Ovary (tissue), 9 donors: ENCODE results near the gene FAM50A. TPM values are rescaled to one million over a fixed set of nuclear protein-coding genes. Genes with fewer than 3 reads are reported as not detected.

ENCODE experiments used
- DNase-seq, 5 donors: peaks; one replicate each; pipeline ENCODE4 v3.0.0-alpha.2; 2019 to 2020
- H3K27ac ChIP-seq, 2 donors: fragments of 200-600 bp; one replicate each; pipeline versions ENCODE4 v1.5.1 to v1.8.0; 2019 to 2022
- H3K27me3 ChIP-seq: fragments of 200-600 bp; one replicate; pipeline ENCODE4 v1.8.0; 2022
- H3K36me3 ChIP-seq: fragments of 200-600 bp; sonication (generic); one replicate; pipeline ENCODE4 v1.5.1; 2019
- H3K4me1 ChIP-seq: one replicate; pipeline ENCODE4 v1.8.1; 2013; ENCODE audit warnings: mild to moderate bottlenecking, moderate library complexity; ENCODE audit not compliant: insufficient read depth
- H3K4me3 ChIP-seq: fragments of 200-600 bp; sonication (generic); one replicate; pipeline ENCODE4 v1.5.1; 2017
- H3K9me3 ChIP-seq, 2 donors: fragments of 200-600 bp in 1 of 2; sonication (generic) in 1 of 2; one replicate each; pipeline versions ENCODE4 v1.5.1 to v1.8.1; 2013 to 2019; ENCODE audit warnings: mild to moderate bottlenecking in 1 of 2, moderate library complexity in 1 of 2
- CTCF ChIP-seq, 3 donors: fragments of 450-650 bp in 2 of 3; fragments of 200-600 bp in 1 of 3; IDR thresholded peaks; one replicate each; pipeline versions ENCODE4 v1.5.1 to v1.8.0; 2016 to 2022; ENCODE audit warnings: antibody characterized with exemption in 3 of 3, mild to moderate bottlenecking in 1 of 3
- EP300 ChIP-seq: sonication (generic); formaldehyde crosslinking; IDR thresholded peaks from one replicate; pipeline ENCODE4 v1.6.1; 2017; ENCODE audit warnings: antibody characterized with exemption
- POLR2A ChIP-seq: fragments of 450-650 bp; IDR thresholded peaks from one replicate; pipeline ENCODE4 v1.6.1; 2017; ENCODE audit warnings: antibody characterized with exemption, mild to moderate bottlenecking, moderate library complexity
- WGBS, 3 donors: extraction: QIAGEN DNeasy Blood & Tissue Kit in 1 of 3; methylation state at CpG; one replicate each; pipeline versions ENCODE4 v1.1.5 to v1.1.7; 2013 to 2017; 5-methylcytosine and 5-hydroxymethylcytosine counted together
- intact Hi-C, 4 donors: fragments of 100-400 bp; cut with DNase I; formaldehyde crosslinking; loops; one replicate each; pipeline versions ENCODE4 v1.11.0 to v1.15.1; 2022 to 2023
- polyA plus RNA-seq, 2 donors: library from polyadenylated mRNA; stranded (reverse); fragments of 200-250 nt in 1 of 2; fragments of 350-450 nt in 1 of 2; fragmentation: Illumina TruSeq in 1 of 2; extraction: RNeasy Lipid Tissue Mini Kit (QIAGEN cat#74804) in 1 of 2; gene quantifications; one replicate each; pipeline ENCODE4 v1.2.3, GENCODE V29; 2013 to 2014
- total RNA-seq, 7 donors: library from RNA; depleted of rRNA in 2 of 7; stranded (reverse); fragments of >200 nt in 2 of 7; fragmentation: NEBNext Ultra II Directional in 3 of 7; extraction: Animal tissue kit (Norgen Biotek cat#: 25700) in 3 of 7; gene quantifications; one replicate each; pipeline versions ENCODE4 v1.1.0 to v1.2.4, GENCODE V29; 2016 to 2023
- donor health status: DM: no; HTN: no; CAD: no; lungs with moderate emphysema.
- donor health status: DM: no; HTN: no; CAD: no.
- donor health status: Bipolar disorder and iron deficiency.
- donor health status: DM: yes; HTN: yes; CAD: no.
- donor health status: DM: no; HTN: no; CAD: no.
- donor health status: DM: yes; HTN: yes; CAD: no.

Gene FAM50A
- total and polyA plus RNA-seq, 9 donors, result 21.3 to 48.9 (median 37.6) TPM

GRCh38 chrX:154401918-154402621 is 41.9 kb upstream of the FAM50A start:
- Histone ChIP-seq H3K4me3 (no peak overlapping the region), H3K27me3 (no peaks in the 10 kb centered on the region), H3K36me3 (no peaks in the 10 kb centered on the region), H3K27ac (no peak overlapping the region), H3K9me3 (no peaks in the 10 kb centered on the region), H3K4me1 (no peaks in the 10 kb centered on the region)
- WGBS, 3 donors, result 48 to 57% (median 50%) methylated on average over 6 of the region's 6 CpGs
- TF ChIP-seq EP300 (no peak), CTCF (IDR thresholded peaks at IDR 0.05) (no peak), POLR2A (no peak)
- intact Hi-C loops, result loop anchor here in 1 of 4 donors (5.0 kb wide), 1 partner anchor 130 kb away; no protein-coding TSS in a partner anchor
- DNase-seq, result no peak

- DNase-seq, result no peak
- H3K27me3 ChIP-seq, result no peaks in the 10 kb centered on the region
- H3K4me1 ChIP-seq, result no peaks in the 10 kb centered on the region
- intact Hi-C loops, result loop anchor here in 1 of 4 donors (5.0 kb wide), 1 partner anchor 130 kb away; no protein-coding TSS in a partner anchor
- H3K27ac ChIP-seq, result no peak overlapping the region
- TF ChIP-seq CTCF (IDR thresholded peaks at IDR 0.05), result no peak
- TF ChIP-seq POLR2A, result no peak
- no peak for TF ChIP-seq EP300
- H3K4me3 ChIP-seq, result no peak overlapping the region
- no peaks in the 10 kb centered on the region for H3K9me3 ChIP-seq
- 73 to 78% (median 76%) methylated on average over 19 of the region's 19 CpGs for WGBS, 3 donors
- H3K36me3 ChIP-seq, result no peaks in the 10 kb centered on the region
These were observed 41.3 kb upstream of the FAM50A start for GRCh38 chrX:154402622-154403127.

- no peak overlapping the region for H3K27ac ChIP-seq
- intact Hi-C loops, result loop anchor here in 1 of 4 donors (5.0 kb wide), 1 partner anchor 129 kb away; no protein-coding TSS in a partner anchor
- 73 to 84% (median 75%) methylated on average over 10 of the region's 10 CpGs for WGBS, 3 donors
- H3K4me1 ChIP-seq, result no peaks in the 10 kb centered on the region
- TF ChIP-seq EP300 (no peak), CTCF (IDR thresholded peaks at IDR 0.05) (no peak), POLR2A (no peak)
- no peaks in the 10 kb centered on the region for H3K36me3 ChIP-seq
- DNase-seq, result no peak
- no peaks in the 10 kb centered on the region for H3K9me3 ChIP-seq
- no peaks in the 10 kb centered on the region for H3K27me3 ChIP-seq
- H3K4me3 ChIP-seq, result no peak overlapping the region
These were observed 40.7 kb upstream of the FAM50A start for GRCh38 chrX:154403192-154403591.

GRCh38 chrX:154403858-154404257 is 40.1 kb upstream of the FAM50A start:
- WGBS, 3 donors, result 70 to 79% (median 71%) methylated on average over 4 of the region's 4 CpGs
- no peaks in the 10 kb centered on the region for H3K4me1 ChIP-seq
- H3K27ac ChIP-seq, result no peak overlapping the region
- no peaks in the 10 kb centered on the region for H3K36me3 ChIP-seq
- no peaks in the 10 kb centered on the region for H3K27me3 ChIP-seq
- H3K4me3 ChIP-seq, result no peak overlapping the region
- no peaks in the 10 kb centered on the region for H3K9me3 ChIP-seq
- TF ChIP-seq CTCF (IDR thresholded peaks at IDR 0.05), result no peak
- TF ChIP-seq EP300, result no peak
- no peak for TF ChIP-seq POLR2A
- no peak for DNase-seq
- intact Hi-C loops, result loop anchor here in 1 of 4 donors (5.0 kb wide), 1 partner anchor 128 kb away; no protein-coding TSS in a partner anchor
